Epithelial cell of esophagus (primary cell): ENCODE data around the gene FOXN1.
A peak's percentile ranks its signal among the peaks of the same experiment; 100 is the strongest.

Experiments used
- DNase-seq: peaks from one replicate; pipeline ENCODE4 v3.0.0; 2010; ENCODE audit warnings: low read depth
- H3K4me3 ChIP-seq: 2 replicates; pipeline ENCODE4 v1.5.1; 2011; ENCODE audit warnings: mild to moderate bottlenecking, low read length, control low read depth
- TF ChIP-seq, protein P1 (sequence below): IDR thresholded peaks from 2 replicates; pipeline ENCODE4 v1.5.1; 2011; ENCODE audit warnings: low read depth, mild to moderate bottlenecking, low read length, control low read depth, inconsistent platforms; ENCODE audit not compliant: insufficient read depth; ENCODE audit errors: missing control alignments

Gene FOXN1

DNA sequence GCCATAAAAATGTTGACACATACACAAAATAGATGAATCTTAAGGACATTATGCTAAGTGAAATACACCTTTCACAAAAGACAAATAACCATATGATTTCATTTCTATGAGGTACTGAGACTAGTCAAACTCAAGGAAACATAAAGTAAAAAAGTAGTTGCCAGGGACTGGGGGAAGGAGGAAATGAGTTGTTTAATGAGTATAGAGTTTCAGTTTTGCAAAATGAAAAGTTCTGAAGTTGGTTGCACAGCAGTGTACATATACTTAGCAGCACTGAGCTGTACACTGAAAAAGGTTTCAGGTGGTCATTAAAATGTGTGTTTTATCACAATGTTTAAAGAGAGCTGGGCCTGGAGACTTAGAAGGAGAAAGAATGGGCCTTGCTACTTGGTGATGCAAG, 37.4 kb upstream of the FOXN1 start:
- no peak overlapping the region for H3K4me3 ChIP-seq
- TF ChIP-seq, protein P1, sequence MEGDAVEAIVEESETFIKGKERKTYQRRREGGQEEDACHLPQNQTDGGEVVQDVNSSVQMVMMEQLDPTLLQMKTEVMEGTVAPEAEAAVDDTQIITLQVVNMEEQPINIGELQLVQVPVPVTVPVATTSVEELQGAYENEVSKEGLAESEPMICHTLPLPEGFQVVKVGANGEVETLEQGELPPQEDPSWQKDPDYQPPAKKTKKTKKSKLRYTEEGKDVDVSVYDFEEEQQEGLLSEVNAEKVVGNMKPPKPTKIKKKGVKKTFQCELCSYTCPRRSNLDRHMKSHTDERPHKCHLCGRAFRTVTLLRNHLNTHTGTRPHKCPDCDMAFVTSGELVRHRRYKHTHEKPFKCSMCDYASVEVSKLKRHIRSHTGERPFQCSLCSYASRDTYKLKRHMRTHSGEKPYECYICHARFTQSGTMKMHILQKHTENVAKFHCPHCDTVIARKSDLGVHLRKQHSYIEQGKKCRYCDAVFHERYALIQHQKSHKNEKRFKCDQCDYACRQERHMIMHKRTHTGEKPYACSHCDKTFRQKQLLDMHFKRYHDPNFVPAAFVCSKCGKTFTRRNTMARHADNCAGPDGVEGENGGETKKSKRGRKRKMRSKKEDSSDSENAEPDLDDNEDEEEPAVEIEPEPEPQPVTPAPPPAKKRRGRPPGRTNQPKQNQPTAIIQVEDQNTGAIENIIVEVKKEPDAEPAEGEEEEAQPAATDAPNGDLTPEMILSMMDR, result no peak
- no peak for DNase-seq

DNA sequence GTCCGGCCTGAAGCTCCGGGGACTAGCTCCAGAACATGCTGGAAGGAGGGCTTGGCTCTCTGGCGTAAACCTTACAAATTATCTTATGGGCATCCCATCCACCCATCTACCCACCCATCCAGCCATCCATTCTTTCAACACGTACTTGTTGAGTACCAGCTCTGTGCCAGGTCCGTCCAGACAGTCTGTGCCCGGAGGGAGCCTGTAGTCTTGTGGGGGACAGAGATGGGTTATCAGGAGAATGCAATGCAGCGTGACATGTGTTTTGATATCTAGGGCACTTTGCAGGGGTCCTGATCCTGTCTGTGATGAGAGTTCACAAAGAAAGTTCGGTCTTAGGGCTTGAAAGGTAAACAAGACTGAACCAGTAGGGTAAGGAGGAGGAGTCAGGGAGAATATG, 36.8 kb upstream of the FOXN1 start:
- H3K4me3 ChIP-seq, result no peak overlapping the region
- TF ChIP-seq, protein P1, result no peak
- DNase-seq, result no peak

DNA sequence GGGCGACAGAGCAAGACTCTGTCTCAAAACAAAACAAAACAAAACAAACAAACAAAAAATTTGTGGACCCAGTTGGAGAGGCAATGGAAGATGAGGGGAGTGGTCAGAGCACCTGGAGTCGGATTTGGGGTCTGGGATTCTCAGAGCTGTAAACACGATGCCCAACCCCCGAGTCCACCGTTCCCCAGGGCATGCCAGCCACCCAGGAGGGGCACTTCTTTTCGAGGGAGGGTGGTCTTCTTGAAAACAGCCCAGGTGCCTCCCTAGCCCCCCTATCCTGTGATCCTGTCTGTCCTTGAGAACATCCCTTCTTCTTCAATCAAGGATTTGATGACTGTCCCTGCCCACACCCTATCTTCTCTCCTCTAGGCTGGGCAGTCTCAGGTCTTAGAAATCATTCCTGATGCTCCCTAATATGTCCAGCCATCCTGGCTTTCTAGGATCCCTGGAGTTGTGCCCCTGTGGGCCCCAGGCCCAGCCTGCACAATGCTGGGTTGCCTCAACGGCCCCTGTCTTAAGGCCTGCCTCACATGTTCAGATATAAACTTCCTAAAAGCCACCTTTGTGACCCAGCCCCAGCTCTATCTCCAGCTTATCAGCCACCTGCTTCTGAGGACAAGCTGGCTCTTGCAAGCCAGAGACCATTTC, 35.8 kb upstream of the FOXN1 start:
- DNase-seq, result no peak
- no peak overlapping the region for H3K4me3 ChIP-seq
- TF ChIP-seq, protein P1, result no peak

DNA sequence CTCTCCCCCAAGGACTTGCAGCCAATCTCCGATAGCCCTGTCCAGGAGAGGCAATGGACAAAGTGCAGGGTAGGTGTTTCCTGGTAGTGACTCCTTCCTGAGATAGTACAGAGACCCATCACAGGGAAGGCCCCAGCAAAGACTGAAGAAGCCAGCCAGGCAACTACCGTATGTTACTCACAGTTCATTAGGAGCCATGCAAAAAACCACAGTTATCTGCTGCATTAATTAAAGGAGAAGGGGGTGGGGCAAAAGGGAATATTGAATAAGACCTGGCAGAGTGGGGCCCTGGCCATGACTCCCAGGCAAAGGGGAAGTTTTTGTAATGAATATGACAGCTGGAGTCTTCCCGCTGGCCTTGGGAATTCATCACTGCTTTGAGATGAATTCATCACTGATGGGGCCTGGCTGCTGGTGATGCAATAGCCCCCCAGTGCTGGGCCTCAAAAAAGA, 35.2 kb upstream of the FOXN1 start:
- no peak overlapping the region for H3K4me3 ChIP-seq
- peak; percentile 44 for DNase-seq
- TF ChIP-seq, protein P1, result no peak

DNA sequence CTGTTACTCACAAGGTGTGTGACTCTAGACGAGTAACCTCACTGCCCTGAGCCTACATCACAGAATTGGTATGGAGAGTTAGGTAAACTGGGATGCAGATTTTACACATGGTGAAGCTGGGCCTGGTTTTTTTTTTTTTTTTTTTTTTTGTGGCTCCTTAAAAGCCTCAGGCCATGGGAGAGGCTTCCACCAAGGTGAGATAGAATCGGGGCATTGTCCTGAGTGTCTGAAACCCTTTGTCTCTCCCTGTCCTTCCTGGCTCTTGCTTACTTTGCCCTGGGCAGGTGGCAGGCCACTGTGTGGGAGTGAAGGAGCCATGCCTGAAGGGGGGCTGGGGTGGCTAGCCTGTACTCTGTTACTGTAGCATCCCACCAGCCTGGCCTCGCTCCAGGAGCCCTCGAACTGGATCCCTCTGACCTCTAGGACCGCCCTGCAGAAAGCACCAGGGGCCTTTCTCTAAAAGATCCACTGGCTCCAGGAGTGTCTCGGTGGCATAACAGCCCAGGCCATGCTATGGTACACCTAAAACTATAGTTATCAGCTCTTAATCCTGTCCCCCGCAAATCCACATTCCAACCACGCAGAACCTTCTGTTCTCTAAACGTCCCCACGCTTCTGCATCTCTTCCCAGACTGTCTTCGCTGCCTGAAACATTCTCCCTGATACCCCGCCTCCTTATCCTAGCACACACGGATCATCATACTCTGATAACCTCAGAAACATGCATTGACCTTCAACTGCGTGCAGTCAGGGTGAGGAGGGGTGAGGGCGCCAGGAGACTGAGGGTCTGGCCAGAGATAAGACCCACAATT, 34.4 kb upstream of the FOXN1 start:
- no peak overlapping the region for H3K4me3 ChIP-seq
- TF ChIP-seq, protein P1, result no peak
- DNase-seq, result peak; percentile 70

DNA sequence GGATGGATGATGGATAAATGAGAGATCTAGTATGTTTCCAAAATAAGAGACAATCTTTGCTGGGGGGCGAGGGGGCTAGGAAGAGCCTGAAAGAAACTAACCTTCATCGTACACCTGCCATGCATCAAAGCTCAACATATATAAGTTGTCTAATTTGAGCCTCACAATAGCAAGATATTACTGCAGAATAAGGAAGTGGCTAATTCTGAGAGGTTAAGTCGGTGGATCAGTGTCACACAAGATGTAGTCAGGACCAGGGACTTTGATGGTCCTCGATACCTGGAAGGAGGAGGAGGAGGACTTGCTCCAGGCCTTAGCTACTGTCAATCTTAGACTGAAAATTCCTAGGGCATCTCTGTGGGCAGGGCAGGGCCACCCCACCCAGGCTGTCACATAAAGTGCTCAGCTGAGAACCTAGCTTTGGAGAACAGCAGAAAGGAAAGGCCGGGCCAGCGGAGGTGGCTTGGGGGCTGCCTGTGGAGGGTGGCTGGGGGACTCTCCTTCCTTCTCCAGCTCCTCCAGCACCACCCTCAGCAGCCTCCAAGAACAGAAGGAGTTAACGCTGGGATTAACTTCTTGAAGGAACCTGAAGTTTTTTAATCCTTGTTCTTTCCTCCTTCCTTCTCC, 33.2 kb upstream of the FOXN1 start:
- DNase-seq, result no peak
- no peak overlapping the region for H3K4me3 ChIP-seq

More for the DNA sequence above, 33.2 kb upstream of the FOXN1 start:
- TF ChIP-seq, protein P1, result no peak
